H1 (cell line): ENCODE measurements around the gene MRE11. TPM values are rescaled to one million over a fixed set of nuclear protein-coding genes. Genes with fewer than 3 reads are reported as not detected.
"Not testable (repeated sequence)": the region's sequence is repeated elsewhere in the genome, so short reads cannot be mapped to it uniquely, and the experiment has no call there.

Source experiments
- CTCF ChIA-PET: fragments of 300-600 bp; sonication (Branson Sonifier 250); formaldehyde crosslinking; loops from one replicate; lab custom pipeline; 2021; ENCODE audit not compliant: partially characterized antibody; lab: Charles Lee
- POLR2A ChIA-PET: fragments of 300-600 bp; sonication (Branson Sonifier 250); formaldehyde crosslinking; loops from one replicate; lab custom pipeline; 2021; ENCODE audit warnings: inconsistent platforms; ENCODE audit not compliant: partially characterized antibody; lab: Charles Lee
- DNase-seq, 2 experiments: peaks; one replicate each; pipeline versions ENCODE4 v3.0.0 to v3.0.0-alpha.2; 2010 to 2022; ENCODE audit warnings: low spot score in 2 of 2, low read depth in 1 of 2, mixed read lengths in 1 of 2
- FAIRE-seq: peaks from 2 replicates; lab custom pipeline; 2011; peaks lifted over from hg19 to GRCh38; lab: Jason Lieb, UNC
- H2AFZ ChIP-seq: 2 replicates; pipeline ENCODE4 v1.8.1; 2012; ENCODE audit warnings: low read length, inconsistent platforms
- H2AK5ac ChIP-seq: 2 replicates; pipeline ENCODE4 v1.6.1; 2013; ENCODE audit warnings: low read depth, low read length
- H2BK120ac ChIP-seq: replicated peaks from 2 replicates; pipeline ENCODE3; 2013; ENCODE audit warnings: low read depth, low read length, inconsistent platforms
- H2BK12ac ChIP-seq: 2 replicates; pipeline ENCODE4 v1.6.1; 2013; ENCODE audit warnings: low read depth, low read length
- H2BK15ac ChIP-seq: 2 replicates; pipeline ENCODE4 v1.6.1; 2013; ENCODE audit warnings: low read length
- H2BK20ac ChIP-seq: 2 replicates; pipeline ENCODE4 v1.6.1; 2013; ENCODE audit warnings: low read length
- H2BK5ac ChIP-seq: 2 replicates; pipeline ENCODE4 v1.6.1; 2013; ENCODE audit warnings: low read depth, low read length
- H3K14ac ChIP-seq: 2 replicates; pipeline ENCODE4 v1.6.1; 2013; ENCODE audit warnings: inconsistent platforms; ENCODE audit not compliant: insufficient read length
- H3K18ac ChIP-seq: 2 replicates; pipeline ENCODE4 v1.6.1; 2013; ENCODE audit warnings: low read length; ENCODE audit errors: extremely low read depth
- H3K23ac ChIP-seq: 2 replicates; pipeline ENCODE4 v1.6.1; 2013; ENCODE audit warnings: inconsistent platforms; ENCODE audit not compliant: insufficient read length
- H3K23me2 ChIP-seq: 2 replicates; pipeline ENCODE4 v1.6.1; 2013; ENCODE audit warnings: low read depth, low read length
- H3K27ac ChIP-seq: 2 replicates; pipeline ENCODE4 v1.6.1; 2011; ENCODE audit warnings: low read depth, low read length, inconsistent platforms
- H3K27me3 ChIP-seq, 4 experiments: replicated peaks in 1 of 4; 1 replicate in 1 of 4; 2 replicates in 3 of 4; pipeline versions ENCODE4 v1.6.1 to v1.8.1; 2011 to 2013; ENCODE audit warnings: low read length in 3 of 4, mild to moderate bottlenecking in 3 of 4, inconsistent platforms in 2 of 4, mixed read lengths in 2 of 4, moderate library complexity in 1 of 4; ENCODE audit not compliant: control insufficient read depth in 3 of 4, insufficient read depth in 3 of 4; ENCODE audit errors: extremely low read depth in 1 of 4
- H3K36me3 ChIP-seq, 4 experiments: 2 replicates each; pipeline versions ENCODE4 v1.6.1 to v1.8.1; 2011 to 2013; ENCODE audit warnings: mild to moderate bottlenecking in 4 of 4, low read length in 3 of 4, moderate library complexity in 2 of 4, control low read depth in 1 of 4, inconsistent platforms in 1 of 4; ENCODE audit not compliant: insufficient read depth in 4 of 4, control insufficient read depth in 2 of 4
- H3K4ac ChIP-seq: replicated peaks from 2 replicates; pipeline ENCODE3; 2013; ENCODE audit warnings: low read length, low read depth, mixed read lengths, inconsistent platforms; ENCODE audit not compliant: insufficient read length
- H3K4me1 ChIP-seq, 4 experiments: replicated peaks in 1 of 4; 1 replicate in 1 of 4; 2 replicates in 3 of 4; pipeline versions ENCODE4 v1.6.1 to v1.8.1; 2011 to 2013; ENCODE audit warnings: low read length in 3 of 4, inconsistent platforms in 2 of 4, mixed read lengths in 1 of 4; ENCODE audit not compliant: insufficient read depth in 4 of 4, control insufficient read depth in 3 of 4
- H3K4me2 ChIP-seq, 2 experiments: 2 replicates each; pipeline versions ENCODE4 v1.6.1 to v1.8.1; 2011 to 2013; ENCODE audit warnings: low read depth in 2 of 2, low read length in 2 of 2, control low read depth in 1 of 2, inconsistent platforms in 1 of 2, mild to moderate bottlenecking in 1 of 2; ENCODE audit not compliant: insufficient read depth in 1 of 2
- H3K4me3 ChIP-seq, 4 experiments: fragments of 200-600, 300-600 bp in 1 of 4; sonication (generic), shearing (Covaris generic), sonication (Bioruptor Twin) in 1 of 4; 2 replicates each; pipeline versions ENCODE4 v1.5.1 to v1.8.1; 2011 to 2016; ENCODE audit warnings: low read length in 4 of 4, low read depth in 3 of 4, control low read depth in 2 of 4, inconsistent platforms in 2 of 4, mild to moderate bottlenecking in 2 of 4, mixed read lengths in 1 of 4, moderate library complexity in 1 of 4; ENCODE audit not compliant: insufficient read depth in 2 of 4; ENCODE audit errors: extremely low read depth in 1 of 4
- H3K56ac ChIP-seq: replicated peaks from 2 replicates; pipeline ENCODE3; 2013; ENCODE audit warnings: low read depth, mild to moderate bottlenecking, mixed read lengths, low read length, inconsistent platforms; ENCODE audit not compliant: insufficient read length
- H3K79me1 ChIP-seq: 2 replicates; pipeline ENCODE4 v1.6.1; 2013; ENCODE audit warnings: low read depth, low read length, control low read depth
- H3K79me2 ChIP-seq, 2 experiments: 2 replicates each; pipeline versions ENCODE4 v1.6.1 to v1.8.1; 2012 to 2013; ENCODE audit warnings: low read length in 2 of 2, mild to moderate bottlenecking in 2 of 2, inconsistent platforms in 1 of 2; ENCODE audit not compliant: insufficient read depth in 2 of 2, control insufficient read depth in 1 of 2
- H3K9ac ChIP-seq, 4 experiments: replicated peaks in 1 of 4; 1 replicate in 1 of 4; 2 replicates in 3 of 4; pipeline versions ENCODE4 v1.6.1 to v1.8.1; 2011 to 2013; ENCODE audit warnings: low read depth in 3 of 4, low read length in 3 of 4, control low read depth in 2 of 4, mild to moderate bottlenecking in 2 of 4, moderate library complexity in 2 of 4, inconsistent platforms in 1 of 4; ENCODE audit errors: extremely low read depth in 1 of 4
- H3K9me3 ChIP-seq, 2 experiments: 2 replicates each; pipeline versions ENCODE4 v1.6.1 to v1.8.1; 2012 to 2013; ENCODE audit warnings: mild to moderate bottlenecking in 2 of 2, moderate library complexity in 2 of 2, control low read depth in 1 of 2, inconsistent platforms in 1 of 2, low read depth in 1 of 2, low read length in 1 of 2, mixed read lengths in 1 of 2; ENCODE audit not compliant: insufficient read depth in 2 of 2
- H4K20me1 ChIP-seq, 2 experiments: replicated peaks in 1 of 2; 2 replicates each; pipeline versions ENCODE3 to v1.8.1; 2011 to 2013; ENCODE audit warnings: inconsistent platforms in 2 of 2, low read length in 2 of 2, mild to moderate bottlenecking in 1 of 2; ENCODE audit not compliant: insufficient read depth in 2 of 2, control insufficient read depth in 1 of 2
- H4K5ac ChIP-seq: 2 replicates; pipeline ENCODE4 v1.6.1; 2013; ENCODE audit warnings: low read length, low read depth, mixed read lengths, inconsistent platforms; ENCODE audit not compliant: insufficient read length
- H4K8ac ChIP-seq: 2 replicates; pipeline ENCODE4 v1.8.0; 2013; ENCODE audit warnings: mild to moderate bottlenecking, moderate library complexity, low read length, inconsistent platforms; ENCODE audit not compliant: insufficient read depth; ENCODE audit errors: extremely low read depth
- H4K91ac ChIP-seq: replicated peaks from 2 replicates; pipeline ENCODE3; 2013; ENCODE audit warnings: low read length, mixed read lengths, inconsistent platforms; ENCODE audit not compliant: insufficient read length
- WGBS, 2 experiments: shearing (Covaris generic) in 1 of 2; methylation state at CpG; one replicate each; pipeline versions ENCODE4 v1.1.6 to v1.1.7; 2013 to 2015; ENCODE audit warnings: low lambda C conversion rate in 2 of 2, mixed read lengths in 2 of 2, inconsistent platforms in 1 of 2, low coverage in 1 of 2, missing lambda C conversion rate in 1 of 2; ENCODE audit not compliant: insufficient replicate concordance in 2 of 2, insufficient coverage in 1 of 2, insufficient read length in 1 of 2; ENCODE audit errors: extremely low coverage in 1 of 2, missing lambda C conversion rate in 1 of 2; 5-methylcytosine and 5-hydroxymethylcytosine counted together
- microRNA counts: library from miRNA; unstranded; fragments of <30 nt; microRNA quantifications from one replicate; lab custom pipeline; 2015
- microRNA-seq, 2 experiments: library from miRNA; unstranded; fragments of <30 nt; microRNA quantifications; one replicate each; pipeline versions ENCODE4 to v1.2.0, GENCODE V29; 2016 to 2020; ENCODE audit warnings: borderline microRNAs expressed in 2 of 2, borderline number of aligned reads in 2 of 2, borderline replicate concordance in 1 of 2
- polyA plus RNA-seq, 7 experiments: library from polyadenylated mRNA; depleted of rRNA in 3 of 7; stranded (reverse) in 5 of 7; unstranded in 2 of 7; fragments of >200 nt in 5 of 7; fragments of 200-250 nt in 2 of 7; gene quantifications; 1 replicate in 5 of 7; 2 replicates in 1 of 7; 4 replicates in 1 of 7; pipeline versions ENCODE4 v1.2.1 to v1.2.3, GENCODE V29; 2011 to 2013; ENCODE audit warnings: missing spikeins in 2 of 7, mixed read lengths in 2 of 7
- small RNA-seq: library from polyadenylated mRNA; stranded (forward); fragments of <200 nt; extraction: miRNeasy Mini kit (QIAGEN cat#:217004); gene quantifications from one replicate; pipeline ENCODE3, GENCODE V24; 2013; ENCODE audit not compliant: insufficient read depth
- total RNA-seq: library from RNA; stranded (reverse); fragmentation: NEBNext Ultra II Directional; extraction: Animal tissue kit (Norgen Biotek cat#: 25700); gene quantifications from 2 replicates; pipeline ENCODE4 v1.2.1, GENCODE V29; 2021

The MRE11 gene
- total and polyA plus RNA-seq, 2 of the 8 experiments (the other 6 are each of a cell fraction or from before 2014, with no cell fraction given) = 7.2 to 43.4 TPM

DNA sequence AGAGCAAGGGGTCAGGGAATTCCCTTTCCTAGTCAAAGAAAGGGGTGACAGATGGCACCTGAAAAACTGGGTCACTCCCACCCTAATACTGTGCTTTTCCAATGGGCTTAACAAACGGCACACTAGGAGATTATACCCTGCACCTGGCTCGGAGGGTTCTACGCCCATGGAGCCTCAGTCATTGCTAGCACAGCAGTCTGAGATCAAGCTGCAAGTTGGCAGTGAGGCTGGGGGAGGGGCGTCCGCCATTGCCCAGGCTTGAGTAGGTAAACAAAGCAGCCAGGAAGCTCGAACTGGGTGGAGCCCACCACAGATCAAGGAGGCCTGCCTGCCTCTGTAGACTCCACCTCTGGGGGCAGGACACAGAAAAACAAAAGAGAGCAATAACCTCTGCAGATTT lies 123.1 kb downstream of the MRE11 start:
- not testable (repeated sequence) for H4K5ac ChIP-seq

More for the DNA sequence above, 123.1 kb downstream of the MRE11 start:
- H3K27me3 ChIP-seq, H3K9ac ChIP-seq, H3K4me3 ChIP-seq, FAIRE-seq, H2BK5ac ChIP-seq, POLR2A ChIA-PET, DNase-seq, H2BK20ac ChIP-seq, H3K79me1 ChIP-seq, H3K23me2 ChIP-seq, H3K36me3 ChIP-seq, H3K4me2 ChIP-seq, H4K8ac ChIP-seq, H3K14ac ChIP-seq, H2BK120ac ChIP-seq, H3K27ac ChIP-seq, H2BK12ac ChIP-seq, H3K79me2 ChIP-seq, H3K9me3 ChIP-seq, H3K4me1 ChIP-seq, H2BK15ac ChIP-seq, H2AK5ac ChIP-seq, H3K4ac ChIP-seq, H2AFZ ChIP-seq, H3K56ac ChIP-seq, H3K18ac ChIP-seq, H3K23ac ChIP-seq, H4K20me1 ChIP-seq, H4K91ac ChIP-seq: not testable (repeated sequence)
- 90% methylated on average over 6 of the region's 6 CpGs; no CpG with 5 or more reads in 1 of the 2 experiments for WGBS, 2 experiments
- CTCF ChIA-PET = interaction anchor here (0.6 kb wide), 1 partner anchor 595 kb away, joined by 3 read pairs; no protein-coding TSS in a partner anchor

MicroRNAs encoded within 50 kb of the gene (microRNA counts, 767-probe panel; counts per million panel counts)
- 879 counts per million, percentile 95 among the panel's probes with 10 or more counts for microRNA hsa-miR-548l (lab: Ali Mortazavi, UCI)

Small RNAs within 50 kb of the gene (microRNA-seq; reads per million reads assigned to microRNA genes)
- gene MIR548L = 2.8 to 5.1 reads per million in 2 experiments

Small RNAs within 50 kb of the gene (small RNA-seq; reads per million reads assigned to genes)
- 9.3 reads per million, percentile 80 among the genes with 10 or more reads in this experiment for gene MIR548L

Other genes with a start within 250 kb of the MRE11 start
- gene IZUMO1R, start 189.3 kb downstream of the MRE11 start, total RNA-seq = not detected in 2 replicates
- not detected in 2 replicates for gene IZUMO1R, start 189.3 kb downstream of the MRE11 start, polyA plus RNA-seq (2011; rRNA removed)
- gene GPR83, start 92.4 kb downstream of the MRE11 start, total RNA-seq = 1.3 and 1.5 TPM in 2 replicates
- gene GPR83, start 92.4 kb downstream of the MRE11 start, polyA plus RNA-seq (2011; rRNA removed) = 0.30 and 0.49 TPM in 2 replicates
- 10.2 and 12.2 TPM in 2 replicates for gene ANKRD49, start 140 bp upstream of the MRE11 start, total RNA-seq
- 4.6 and 7.4 TPM in 2 replicates for gene ANKRD49, start 140 bp upstream of the MRE11 start, polyA plus RNA-seq (2011; rRNA removed)
- not detected in 2 replicates for gene C11orf97, start 18.6 kb upstream of the MRE11 start, total RNA-seq
- gene C11orf97, start 18.6 kb upstream of the MRE11 start, polyA plus RNA-seq (2011; rRNA removed) = not detected in 2 replicates
- gene FUT4, start 50.1 kb upstream of the MRE11 start, total RNA-seq = 7.0 and 8.0 TPM in 2 replicates
- 2.6 and 3.2 TPM in 2 replicates for gene FUT4, start 50.1 kb upstream of the MRE11 start, polyA plus RNA-seq (2011; rRNA removed)
- 0.52 and 0.80 TPM in 2 replicates for gene PIWIL4, start 73.5 kb upstream of the MRE11 start, total RNA-seq
- gene PIWIL4, start 73.5 kb upstream of the MRE11 start, polyA plus RNA-seq (2011; rRNA removed) = 0.51 and 0.57 TPM in 2 replicates